Suprapubic skin (tissue), 4 donors: Measurements from ENCODE around the gene CES2. TPM values are rescaled to one million over a fixed set of nuclear protein-coding genes. Genes with fewer than 3 reads are reported as not detected.

Experiments used
- DNase-seq, 2 donors: peaks; one replicate each; pipeline ENCODE4 v3.0.0-alpha.2; 2019; ENCODE audit warnings: low spot score in 2 of 2
- H3K27ac ChIP-seq: fragments of 200-600 bp; sonication (generic); one replicate; pipeline ENCODE4 v1.5.1; 2019
- H3K27me3 ChIP-seq: fragments of 200-600 bp; sonication (generic); one replicate; pipeline ENCODE4 v1.5.1; 2019
- H3K36me3 ChIP-seq: fragments of 200-600 bp; sonication (generic); one replicate; pipeline ENCODE4 v1.5.1; 2019
- H3K4me1 ChIP-seq: fragments of 200-600 bp; sonication (generic); one replicate; pipeline ENCODE4 v1.5.1; 2019
- H3K4me3 ChIP-seq: fragments of 200-600 bp; sonication (generic); one replicate; pipeline ENCODE4 v1.5.1; 2019; ENCODE audit warnings: mild to moderate bottlenecking
- H3K9me3 ChIP-seq: fragments of 200-600 bp; sonication (generic); one replicate; pipeline ENCODE4 v1.5.1; 2019
- EP300 ChIP-seq: sonication (generic); formaldehyde crosslinking; IDR thresholded peaks from one replicate; pipeline ENCODE4 v1.6.1; 2017; ENCODE audit warnings: antibody characterized with exemption
- POLR2A ChIP-seq, 2 donors: fragments of 450-650 bp; IDR thresholded peaks; one replicate each; pipeline ENCODE4 v1.6.1; 2017; ENCODE audit warnings: antibody characterized with exemption in 2 of 2, mild to moderate bottlenecking in 2 of 2, moderate library complexity in 2 of 2
- POLR2AphosphoS5 ChIP-seq, 3 donors: sonication (generic); formaldehyde crosslinking; IDR thresholded peaks; one replicate each; pipeline ENCODE4 v1.6.1; 2017; ENCODE audit warnings: antibody characterized with exemption in 3 of 3
- WGBS: methylation state at CpG from one replicate; pipeline ENCODE4 v1.1.5; 2018; 5-methylcytosine and 5-hydroxymethylcytosine counted together
- total RNA-seq, 4 donors: library from RNA; depleted of rRNA; stranded (reverse); fragments of >200 nt; gene quantifications; one replicate each; pipeline ENCODE4 v1.1.0, GENCODE V29; 2016
- TF ChIP-seq, protein P1 (sequence below), 2 donors: fragments of 200-600 bp in 1 of 2; fragments of 450-650 bp in 1 of 2; sonication (generic) in 1 of 2; IDR thresholded peaks; one replicate each; pipeline ENCODE4 v1.5.1; 2016 to 2019; ENCODE audit warnings: antibody characterized with exemption in 2 of 2, mild to moderate bottlenecking in 1 of 2, moderate library complexity in 1 of 2

Gene CES2
- total RNA-seq, 4 donors from 2014 or later: 33.6 to 56.0 (median 42.3) TPM

- Histone ChIP-seq H3K27me3 (no peaks in the 10 kb centered on the region), H3K9me3 (no peaks in the 10 kb centered on the region), H3K4me3 (no peak overlapping the region), H3K4me1 (peaks cover 7% of the 10 kb centered on the region), H3K36me3 (no peaks in the 10 kb centered on the region), H3K27ac (no peak overlapping the region)
- DNase-seq: no peak
- 83% methylated on average over 12 of the region's 14 CpGs for WGBS
- TF ChIP-seq, protein P1, sequence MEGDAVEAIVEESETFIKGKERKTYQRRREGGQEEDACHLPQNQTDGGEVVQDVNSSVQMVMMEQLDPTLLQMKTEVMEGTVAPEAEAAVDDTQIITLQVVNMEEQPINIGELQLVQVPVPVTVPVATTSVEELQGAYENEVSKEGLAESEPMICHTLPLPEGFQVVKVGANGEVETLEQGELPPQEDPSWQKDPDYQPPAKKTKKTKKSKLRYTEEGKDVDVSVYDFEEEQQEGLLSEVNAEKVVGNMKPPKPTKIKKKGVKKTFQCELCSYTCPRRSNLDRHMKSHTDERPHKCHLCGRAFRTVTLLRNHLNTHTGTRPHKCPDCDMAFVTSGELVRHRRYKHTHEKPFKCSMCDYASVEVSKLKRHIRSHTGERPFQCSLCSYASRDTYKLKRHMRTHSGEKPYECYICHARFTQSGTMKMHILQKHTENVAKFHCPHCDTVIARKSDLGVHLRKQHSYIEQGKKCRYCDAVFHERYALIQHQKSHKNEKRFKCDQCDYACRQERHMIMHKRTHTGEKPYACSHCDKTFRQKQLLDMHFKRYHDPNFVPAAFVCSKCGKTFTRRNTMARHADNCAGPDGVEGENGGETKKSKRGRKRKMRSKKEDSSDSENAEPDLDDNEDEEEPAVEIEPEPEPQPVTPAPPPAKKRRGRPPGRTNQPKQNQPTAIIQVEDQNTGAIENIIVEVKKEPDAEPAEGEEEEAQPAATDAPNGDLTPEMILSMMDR (IDR thresholded peaks at IDR 0.05): no peak
- TF ChIP-seq POLR2A (IDR thresholded peaks at IDR 0.05): no peak
- TF ChIP-seq EP300: no peak
- TF ChIP-seq POLR2AphosphoS5 (IDR thresholded peaks at IDR 0.05): no peak
These were observed 25.0 kb upstream of the CES2 start for GRCh38 chr16:66910175-66910940.

GRCh38 chr16:66911112-66911511 is 24.2 kb upstream of the CES2 start:
- TF ChIP-seq POLR2AphosphoS5 (IDR thresholded peaks at IDR 0.05) (no peak), EP300 (no peak), POLR2A (IDR thresholded peaks at IDR 0.05) (no peak)
- TF ChIP-seq, protein P1 (IDR thresholded peaks at IDR 0.05): no peak
- DNase-seq: no peak
- Histone ChIP-seq H3K36me3 (no peaks in the 10 kb centered on the region), H3K27me3 (no peaks in the 10 kb centered on the region), H3K9me3 (no peaks in the 10 kb centered on the region), H3K4me3 (no peak overlapping the region), H3K4me1 (peaks cover 4% of the 10 kb centered on the region), H3K27ac (no peak overlapping the region)
- 40% methylated on average over 5 of the region's 5 CpGs for WGBS

DNA sequence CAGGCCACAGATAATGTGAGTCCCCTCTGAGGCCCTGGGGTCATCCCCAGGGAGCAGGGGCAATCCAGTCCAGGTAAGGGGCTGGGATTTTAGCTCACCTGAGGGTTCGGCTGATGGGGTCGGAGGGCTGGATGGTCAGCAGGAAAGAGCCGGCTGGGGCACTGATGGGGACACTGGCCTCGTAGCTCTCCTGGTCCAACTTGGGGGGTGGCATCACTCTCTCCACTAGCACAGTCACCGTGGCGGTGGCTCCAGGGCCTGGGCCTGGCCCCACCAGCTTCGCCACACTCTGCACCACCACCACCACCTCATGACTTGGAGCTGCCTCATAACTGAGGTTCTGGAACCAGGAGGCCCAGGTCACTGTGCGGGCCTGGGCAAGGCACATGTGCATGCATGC is 23.5 kb upstream of the CES2 start:
- Histone ChIP-seq H3K9me3 (no peaks in the 10 kb centered on the region), H3K4me3 (no peak overlapping the region), H3K4me1 (peaks cover 4% of the 10 kb centered on the region), H3K27me3 (no peaks in the 10 kb centered on the region), H3K27ac (no peak overlapping the region), H3K36me3 (no peaks in the 10 kb centered on the region)
- no CpG with 5 or more reads among the region's 8 CpGs for WGBS
- TF ChIP-seq POLR2AphosphoS5 (IDR thresholded peaks at IDR 0.05) (no peak), POLR2A (IDR thresholded peaks at IDR 0.05) (no peak), EP300 (no peak)
- TF ChIP-seq, protein P1 (IDR thresholded peaks at IDR 0.05): no peak
- DNase-seq: no peak

- no peak overlapping the region for H3K4me3 ChIP-seq
- H3K4me1 ChIP-seq: peaks cover 4% of the 10 kb centered on the region
- no peaks in the 10 kb centered on the region for H3K36me3 ChIP-seq
- no peaks in the 10 kb centered on the region for H3K9me3 ChIP-seq
- H3K27ac ChIP-seq: no peak overlapping the region
- TF ChIP-seq POLR2AphosphoS5 (IDR thresholded peaks at IDR 0.05) (no peak), EP300 (no peak), POLR2A (IDR thresholded peaks at IDR 0.05) (no peak)
- TF ChIP-seq, protein P1 (IDR thresholded peaks at IDR 0.05): no peak
- 35% methylated on average over 4 of the region's 10 CpGs for WGBS
- H3K27me3 ChIP-seq: no peaks in the 10 kb centered on the region
- no peak for DNase-seq
These were observed 22.2 kb upstream of the CES2 start for GRCh38 chr16:66913081-66913480.

DNA sequence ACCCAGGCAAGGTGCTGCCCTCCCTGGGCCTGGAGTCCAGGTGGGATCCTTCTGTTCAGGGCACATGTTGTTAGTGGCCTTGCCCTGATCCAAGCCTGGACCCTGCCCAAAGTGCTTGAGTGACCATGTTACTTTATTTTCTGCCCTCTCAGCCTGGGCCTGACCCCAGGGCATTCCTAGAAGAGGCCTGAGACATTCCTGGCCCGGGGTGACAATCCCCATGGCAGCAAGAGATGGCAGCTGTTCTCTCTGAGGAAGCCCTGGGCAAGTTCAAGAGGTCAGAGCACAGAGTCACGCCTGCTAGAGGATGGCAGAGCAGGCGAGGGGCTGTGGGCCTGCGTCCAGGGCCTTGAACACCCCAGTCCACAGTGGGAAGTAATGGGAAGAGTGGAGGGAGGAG is 21.6 kb upstream of the CES2 start:
- no peaks in the 10 kb centered on the region for H3K36me3 ChIP-seq
- 83% methylated on average over 2 of the region's 4 CpGs for WGBS
- no peak overlapping the region for H3K27ac ChIP-seq
- no peak for TF ChIP-seq POLR2AphosphoS5 (IDR thresholded peaks at IDR 0.05)
- TF ChIP-seq POLR2A (IDR thresholded peaks at IDR 0.05): no peak
- TF ChIP-seq EP300: no peak
- H3K4me3 ChIP-seq: no peak overlapping the region
- DNase-seq: no peak
- H3K9me3 ChIP-seq: no peaks in the 10 kb centered on the region
- H3K27me3 ChIP-seq: no peaks in the 10 kb centered on the region
- peaks cover 4% of the 10 kb centered on the region for H3K4me1 ChIP-seq
